AG09309 (cell line): ENCODE measurements around the gene GLP1R.

Source experiments
- DNase-seq: peaks from one replicate; pipeline ENCODE4 v3.0.0-alpha.2; 2010; ENCODE audit warnings: low read depth
- H3K4me3 ChIP-seq: 2 replicates; pipeline ENCODE4 v1.5.1; 2011; ENCODE audit warnings: mild to moderate bottlenecking, low read depth, low read length, moderate library complexity; ENCODE audit not compliant: control insufficient read depth
- TF ChIP-seq, protein P1 (sequence below): IDR thresholded peaks from 2 replicates; pipeline ENCODE4 v1.5.1; 2011; ENCODE audit warnings: mild to moderate bottlenecking, low read depth, low read length, inconsistent platforms; ENCODE audit not compliant: insufficient read depth, control insufficient read depth; ENCODE audit errors: missing control alignments

Gene GLP1R

DNA sequence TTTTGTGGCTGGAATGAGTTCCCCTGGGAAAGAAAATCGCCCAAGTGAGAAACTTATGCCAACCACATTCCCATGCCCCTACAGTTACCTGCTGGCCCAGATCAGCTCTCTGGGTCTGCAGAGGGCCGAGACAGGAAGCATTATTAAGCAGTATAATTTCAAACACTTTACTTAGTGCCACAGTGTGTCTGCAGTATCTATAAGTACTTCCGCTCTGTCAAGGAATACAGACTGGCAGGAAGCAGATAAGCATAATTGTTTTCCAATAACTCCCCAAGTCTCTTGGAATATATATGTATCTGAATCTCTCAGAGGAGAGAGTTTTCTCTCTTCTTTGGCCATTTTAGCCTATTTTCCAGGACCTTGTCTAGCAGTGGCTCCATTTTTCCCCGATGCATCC lies 41.5 kb downstream of the GLP1R start:
- H3K4me3 ChIP-seq, result no peak overlapping the region
- TF ChIP-seq, protein P1, sequence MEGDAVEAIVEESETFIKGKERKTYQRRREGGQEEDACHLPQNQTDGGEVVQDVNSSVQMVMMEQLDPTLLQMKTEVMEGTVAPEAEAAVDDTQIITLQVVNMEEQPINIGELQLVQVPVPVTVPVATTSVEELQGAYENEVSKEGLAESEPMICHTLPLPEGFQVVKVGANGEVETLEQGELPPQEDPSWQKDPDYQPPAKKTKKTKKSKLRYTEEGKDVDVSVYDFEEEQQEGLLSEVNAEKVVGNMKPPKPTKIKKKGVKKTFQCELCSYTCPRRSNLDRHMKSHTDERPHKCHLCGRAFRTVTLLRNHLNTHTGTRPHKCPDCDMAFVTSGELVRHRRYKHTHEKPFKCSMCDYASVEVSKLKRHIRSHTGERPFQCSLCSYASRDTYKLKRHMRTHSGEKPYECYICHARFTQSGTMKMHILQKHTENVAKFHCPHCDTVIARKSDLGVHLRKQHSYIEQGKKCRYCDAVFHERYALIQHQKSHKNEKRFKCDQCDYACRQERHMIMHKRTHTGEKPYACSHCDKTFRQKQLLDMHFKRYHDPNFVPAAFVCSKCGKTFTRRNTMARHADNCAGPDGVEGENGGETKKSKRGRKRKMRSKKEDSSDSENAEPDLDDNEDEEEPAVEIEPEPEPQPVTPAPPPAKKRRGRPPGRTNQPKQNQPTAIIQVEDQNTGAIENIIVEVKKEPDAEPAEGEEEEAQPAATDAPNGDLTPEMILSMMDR, result no peak
- DNase-seq, result no peak

DNA sequence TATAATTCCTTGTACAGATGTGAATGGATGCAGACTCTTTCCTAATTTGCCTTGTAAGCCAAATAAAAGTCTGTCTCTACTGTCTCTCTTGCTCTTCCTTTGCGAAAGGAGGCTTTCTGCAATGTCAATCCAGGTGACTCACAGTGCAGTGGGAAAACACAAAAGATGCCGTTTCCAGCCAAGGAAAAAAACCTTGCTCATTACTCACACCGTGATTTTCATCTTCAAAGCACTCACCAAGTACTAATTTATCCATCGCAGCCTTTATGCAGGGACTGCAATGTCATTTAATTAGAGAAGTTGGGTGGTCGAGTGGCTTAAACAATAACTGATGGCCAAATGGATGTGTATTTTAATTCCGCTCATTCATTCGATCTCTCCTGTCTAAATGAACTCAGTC lies 42.6 kb downstream of the GLP1R start:
- TF ChIP-seq, protein P1, result no peak
- DNase-seq, result no peak
- no peak overlapping the region for H3K4me3 ChIP-seq

GRCh38 chr6:39092124-39092523 lies 43.5 kb downstream of the GLP1R start:
- TF ChIP-seq, protein P1, result no peak
- no peak for DNase-seq

DNA sequence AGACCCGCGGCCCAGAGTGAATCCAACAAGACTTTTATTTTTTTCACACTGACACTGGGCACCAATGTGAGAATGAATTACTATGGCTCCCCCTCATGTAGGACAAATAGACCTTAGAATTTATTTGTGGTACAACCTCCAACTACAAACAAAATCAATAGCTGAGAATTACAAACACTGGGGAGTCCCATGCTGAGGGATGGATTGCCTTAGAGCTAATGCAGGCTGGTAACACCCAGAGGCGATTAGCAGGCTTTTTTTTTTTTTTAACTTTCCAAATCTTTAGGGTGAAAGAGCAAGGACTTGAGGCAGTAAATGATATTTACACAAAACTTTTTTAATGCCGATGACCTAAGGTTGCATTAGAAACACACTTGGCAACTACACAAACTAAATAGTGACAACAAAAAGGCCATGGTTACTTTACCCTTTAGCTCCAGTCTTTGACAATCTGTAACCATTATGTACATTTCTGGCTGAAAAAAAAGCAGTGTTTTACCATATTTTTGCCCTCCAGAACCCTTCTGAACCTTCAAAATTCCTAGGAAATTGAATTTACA lies 44.6 kb downstream of the GLP1R start:
- DNase-seq, result no peak
- H3K4me3 ChIP-seq, result no peak overlapping the region
- TF ChIP-seq, protein P1, result no peak

More at GRCh38 chr6:39092124-39092523, 43.5 kb downstream of the GLP1R start:
- H3K4me3 ChIP-seq, result no peak overlapping the region

GRCh38 chr6:39095578-39095977 lies 47.0 kb downstream of the GLP1R start:
- TF ChIP-seq, protein P1, result no peak
- no peak for DNase-seq
- no peak overlapping the region for H3K4me3 ChIP-seq

GRCh38 chr6:39100358-39100757 lies 51.8 kb downstream of the GLP1R start:
- TF ChIP-seq, protein P1, result no peak
- DNase-seq, result no peak

More at GRCh38 chr6:39100358-39100757, 51.8 kb downstream of the GLP1R start:
- no peak overlapping the region for H3K4me3 ChIP-seq
